ENCODE results near the gene ZNF474.

DNA sequence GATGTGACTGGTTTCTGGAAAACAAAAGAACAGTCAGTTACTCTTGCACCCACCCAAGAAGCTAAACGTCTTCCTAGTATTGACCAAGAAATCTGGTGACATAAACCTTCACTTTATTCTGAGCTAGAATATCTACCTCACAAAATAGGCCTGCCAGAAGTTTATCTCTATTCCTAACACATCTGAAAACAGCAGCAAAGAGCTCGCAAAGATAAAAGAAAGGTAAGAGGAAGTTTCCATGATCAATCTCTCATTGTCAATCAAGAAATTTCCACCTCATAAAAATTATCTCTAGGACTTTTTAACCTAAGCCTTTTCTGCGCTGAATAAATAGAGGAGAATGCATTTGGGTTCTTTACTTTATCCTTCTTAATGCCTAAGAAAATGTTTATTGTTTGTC lies 17.3 kb upstream of the ZNF474 start:
- TF ChIP-seq, protein P1, sequence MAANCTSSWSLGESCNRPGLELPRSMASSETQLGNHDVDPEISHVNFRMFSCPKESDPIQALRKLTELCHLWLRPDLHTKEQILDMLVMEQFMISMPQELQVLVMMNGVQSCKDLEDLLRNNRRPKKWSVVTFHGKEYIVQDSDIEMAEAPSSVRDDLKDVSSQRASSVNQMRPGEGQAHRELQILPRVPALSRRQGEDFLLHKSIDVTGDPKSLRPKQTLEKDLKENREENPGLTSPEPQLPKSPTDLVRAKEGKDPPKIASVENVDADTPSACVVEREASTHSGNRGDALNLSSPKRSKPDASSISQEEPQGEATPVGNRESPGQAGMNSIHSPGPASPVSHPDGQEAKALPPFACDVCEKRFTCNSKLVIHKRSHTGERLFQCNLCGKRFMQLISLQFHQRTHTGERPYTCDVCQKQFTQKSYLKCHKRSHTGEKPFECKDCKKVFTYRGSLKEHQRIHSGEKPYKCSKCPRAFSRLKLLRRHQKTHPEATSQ (tag by site-specific recombination; IDR thresholded peaks at IDR 0.05), result no peak
- TF ChIP-seq ZNF658 (tag by site-specific recombination; IDR thresholded peaks at IDR 0.05) (no peak), TCF7L2 (IDR thresholded peaks at IDR 0.05; ENCODE audit: borderline replicate concordance, low read depth, low read length) (no peak), MEIS1 (CRISPR knock-in tag; IDR thresholded peaks at IDR 0.05; ENCODE audit: borderline replicate concordance) (no peak), ZNF24 (tag by site-specific recombination; IDR thresholded peaks at IDR 0.05) (no peak), ZNF132 (tag by site-specific recombination; IDR thresholded peaks at IDR 0.05; ENCODE audit: borderline replicate concordance) (no peak), ZNF274 (IDR thresholded peaks at IDR 0.05; ENCODE audit: low read length) (no peak), ZNF274 (tag by site-specific recombination; IDR thresholded peaks at IDR 0.05; ENCODE audit: borderline replicate concordance) (no peak), ZNF292 (tag by site-specific recombination; IDR thresholded peaks at IDR 0.05; ENCODE audit: borderline replicate concordance, low read depth) (no peak)
- TF ChIP-seq, protein P2, sequence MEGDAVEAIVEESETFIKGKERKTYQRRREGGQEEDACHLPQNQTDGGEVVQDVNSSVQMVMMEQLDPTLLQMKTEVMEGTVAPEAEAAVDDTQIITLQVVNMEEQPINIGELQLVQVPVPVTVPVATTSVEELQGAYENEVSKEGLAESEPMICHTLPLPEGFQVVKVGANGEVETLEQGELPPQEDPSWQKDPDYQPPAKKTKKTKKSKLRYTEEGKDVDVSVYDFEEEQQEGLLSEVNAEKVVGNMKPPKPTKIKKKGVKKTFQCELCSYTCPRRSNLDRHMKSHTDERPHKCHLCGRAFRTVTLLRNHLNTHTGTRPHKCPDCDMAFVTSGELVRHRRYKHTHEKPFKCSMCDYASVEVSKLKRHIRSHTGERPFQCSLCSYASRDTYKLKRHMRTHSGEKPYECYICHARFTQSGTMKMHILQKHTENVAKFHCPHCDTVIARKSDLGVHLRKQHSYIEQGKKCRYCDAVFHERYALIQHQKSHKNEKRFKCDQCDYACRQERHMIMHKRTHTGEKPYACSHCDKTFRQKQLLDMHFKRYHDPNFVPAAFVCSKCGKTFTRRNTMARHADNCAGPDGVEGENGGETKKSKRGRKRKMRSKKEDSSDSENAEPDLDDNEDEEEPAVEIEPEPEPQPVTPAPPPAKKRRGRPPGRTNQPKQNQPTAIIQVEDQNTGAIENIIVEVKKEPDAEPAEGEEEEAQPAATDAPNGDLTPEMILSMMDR (tag by site-specific recombination; IDR thresholded peaks at IDR 0.05), result no peak
- TF ChIP-seq, protein P3, sequence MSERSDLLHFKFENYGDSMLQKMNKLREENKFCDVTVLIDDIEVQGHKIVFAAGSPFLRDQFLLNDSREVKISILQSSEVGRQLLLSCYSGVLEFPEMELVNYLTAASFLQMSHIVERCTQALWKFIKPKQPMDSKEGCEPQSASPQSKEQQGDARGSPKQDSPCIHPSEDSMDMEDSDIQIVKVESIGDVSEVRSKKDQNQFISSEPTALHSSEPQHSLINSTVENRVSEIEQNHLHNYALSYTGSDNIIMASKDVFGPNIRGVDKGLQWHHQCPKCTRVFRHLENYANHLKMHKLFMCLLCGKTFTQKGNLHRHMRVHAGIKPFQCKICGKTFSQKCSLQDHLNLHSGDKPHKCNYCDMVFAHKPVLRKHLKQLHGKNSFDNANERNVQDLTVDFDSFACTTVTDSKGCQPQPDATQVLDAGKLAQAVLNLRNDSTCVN (tag by site-specific recombination; optimal IDR thresholded peaks at IDR 0.05), result no peak
- TF ChIP-seq, protein P4, sequence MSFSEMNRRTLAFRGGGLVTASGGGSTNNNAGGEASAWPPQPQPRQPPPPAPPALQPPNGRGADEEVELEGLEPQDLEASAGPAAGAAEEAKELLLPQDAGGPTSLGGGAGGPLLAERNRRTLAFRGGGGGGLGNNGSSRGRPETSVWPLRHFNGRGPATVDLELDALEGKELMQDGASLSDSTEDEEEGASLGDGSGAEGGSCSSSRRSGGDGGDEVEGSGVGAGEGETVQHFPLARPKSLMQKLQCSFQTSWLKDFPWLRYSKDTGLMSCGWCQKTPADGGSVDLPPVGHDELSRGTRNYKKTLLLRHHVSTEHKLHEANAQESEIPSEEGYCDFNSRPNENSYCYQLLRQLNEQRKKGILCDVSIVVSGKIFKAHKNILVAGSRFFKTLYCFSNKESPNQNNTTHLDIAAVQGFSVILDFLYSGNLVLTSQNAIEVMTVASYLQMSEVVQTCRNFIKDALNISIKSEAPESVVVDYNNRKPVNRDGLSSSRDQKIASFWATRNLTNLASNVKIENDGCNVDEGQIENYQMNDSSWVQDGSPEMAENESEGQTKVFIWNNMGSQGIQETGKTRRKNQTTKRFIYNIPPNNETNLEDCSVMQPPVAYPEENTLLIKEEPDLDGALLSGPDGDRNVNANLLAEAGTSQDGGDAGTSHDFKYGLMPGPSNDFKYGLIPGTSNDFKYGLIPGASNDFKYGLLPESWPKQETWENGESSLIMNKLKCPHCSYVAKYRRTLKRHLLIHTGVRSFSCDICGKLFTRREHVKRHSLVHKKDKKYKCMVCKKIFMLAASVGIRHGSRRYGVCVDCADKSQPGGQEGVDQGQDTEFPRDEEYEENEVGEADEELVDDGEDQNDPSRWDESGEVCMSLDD (tag by site-specific recombination; IDR thresholded peaks at IDR 0.05), result no peak

Data from HEK293 (cell line).